ENCODE results near the gene FBXW4.

DNA sequence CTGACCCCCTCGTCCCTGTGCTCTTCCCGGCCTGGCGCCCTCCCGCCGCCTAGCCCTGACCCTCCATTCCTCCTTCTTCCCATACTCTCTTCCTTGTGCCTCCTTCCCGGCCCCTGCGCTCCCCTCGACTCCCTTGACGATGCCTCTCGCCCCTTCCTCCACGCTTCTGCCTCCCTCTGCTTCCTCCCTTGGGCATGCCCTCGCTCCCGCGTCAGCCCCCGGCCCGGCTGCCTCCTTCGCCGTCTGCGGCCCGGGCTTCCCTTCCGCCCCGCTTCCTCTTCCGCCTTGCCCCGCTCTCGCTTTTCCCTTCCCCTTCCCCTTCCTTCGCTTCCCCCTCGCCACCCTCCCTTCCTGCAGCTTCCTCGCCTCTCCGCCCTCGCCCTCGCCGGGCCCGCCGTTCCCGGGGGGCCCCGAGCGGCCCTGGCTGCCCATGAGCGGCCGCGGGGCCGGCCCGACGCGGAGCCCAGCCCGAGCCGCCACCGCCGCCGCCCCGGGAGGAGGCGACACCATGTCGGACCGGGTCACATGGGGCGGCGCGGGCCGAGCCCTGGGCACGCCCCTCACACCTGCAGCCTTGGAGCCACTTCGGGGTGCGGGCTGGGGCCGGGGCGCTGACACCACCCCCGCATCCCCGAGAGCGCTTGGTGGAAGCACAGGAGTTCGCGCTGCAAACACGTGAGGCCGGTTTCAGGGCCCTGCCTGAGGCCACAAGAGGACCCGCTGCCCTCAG, at the start of gene FBXW4:
- TF ChIP-seq, protein P1, sequence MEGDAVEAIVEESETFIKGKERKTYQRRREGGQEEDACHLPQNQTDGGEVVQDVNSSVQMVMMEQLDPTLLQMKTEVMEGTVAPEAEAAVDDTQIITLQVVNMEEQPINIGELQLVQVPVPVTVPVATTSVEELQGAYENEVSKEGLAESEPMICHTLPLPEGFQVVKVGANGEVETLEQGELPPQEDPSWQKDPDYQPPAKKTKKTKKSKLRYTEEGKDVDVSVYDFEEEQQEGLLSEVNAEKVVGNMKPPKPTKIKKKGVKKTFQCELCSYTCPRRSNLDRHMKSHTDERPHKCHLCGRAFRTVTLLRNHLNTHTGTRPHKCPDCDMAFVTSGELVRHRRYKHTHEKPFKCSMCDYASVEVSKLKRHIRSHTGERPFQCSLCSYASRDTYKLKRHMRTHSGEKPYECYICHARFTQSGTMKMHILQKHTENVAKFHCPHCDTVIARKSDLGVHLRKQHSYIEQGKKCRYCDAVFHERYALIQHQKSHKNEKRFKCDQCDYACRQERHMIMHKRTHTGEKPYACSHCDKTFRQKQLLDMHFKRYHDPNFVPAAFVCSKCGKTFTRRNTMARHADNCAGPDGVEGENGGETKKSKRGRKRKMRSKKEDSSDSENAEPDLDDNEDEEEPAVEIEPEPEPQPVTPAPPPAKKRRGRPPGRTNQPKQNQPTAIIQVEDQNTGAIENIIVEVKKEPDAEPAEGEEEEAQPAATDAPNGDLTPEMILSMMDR (IDR thresholded peaks at IDR 0.05) = no peak
- TF ChIP-seq POLR2A (IDR thresholded peaks at IDR 0.05) (peak; percentile 53), EP300 (IDR thresholded peaks at IDR 0.05; ENCODE audit: low read depth) (no peak)

All from transverse colon (tissue), 3 donors.